HepG2 (cell line): ENCODE data around the gene CHST1. TPM values are rescaled to one million over a fixed set of nuclear protein-coding genes. Genes with fewer than 3 reads are reported as not detected.

Experiments used
- ATAC-seq: fragments of 200-7000 bp; cut with Tn5 transposase; 3 replicates; pipeline ENCODE4 v1.9.1; 2020; ENCODE audit warnings: mild to moderate bottlenecking, moderate library complexity
- BruUV-seq: library from RNA; stranded (reverse); fragments of 400-500 nt; replicated peaks from 2 replicates; lab custom pipeline; 2021; lab: Mats Ljungman, UMichigan
- CTCF ChIA-PET: fragments of 300-600 bp; formaldehyde crosslinking; extraction: SDS; loops from one replicate; lab custom pipeline; 2021; ENCODE audit warnings: low total read pairs, inconsistent platforms, low intra/inter-chr PET ratio; lab: Yijun Ruan, JAX
- POLR2A ChIA-PET: fragments of 350-600 bp; sonication (Branson Sonifier 250); formaldehyde crosslinking; loops from one replicate; lab custom pipeline; 2020; ENCODE audit warnings: antibody characterized with exemption, inconsistent platforms; lab: Yijun Ruan, JAX
- DNase-seq: peaks from one replicate; pipeline ENCODE4 v3.0.0-alpha.2; 2015; ENCODE audit warnings: low spot score
- FAIRE-seq: peaks from 3 replicates; lab custom pipeline; 2011; peaks lifted over from hg19 to GRCh38; lab: Jason Lieb, UNC
- H2AFZ ChIP-seq: one replicate; pipeline ENCODE4 v1.6.1; 2011; ENCODE audit warnings: low read length, inconsistent platforms
- H3K27ac ChIP-seq: fragments of 300-600 bp; 3 replicates; pipeline ENCODE4 v1.8.0; 2011; ENCODE audit warnings: mixed run types, mild to moderate bottlenecking, mixed read lengths, low read length, inconsistent platforms; ENCODE audit not compliant: insufficient read depth; ENCODE audit errors: extremely low read length
- H3K27me3 ChIP-seq, 2 experiments: fragments of 200-600 bp in 1 of 2; 2 replicates in 1 of 2; 3 replicates in 1 of 2; pipeline versions ENCODE4 v1.6.0 to v1.8.0; 2011; ENCODE audit warnings: low read length in 2 of 2, mild to moderate bottlenecking in 2 of 2, moderate library complexity in 2 of 2, inconsistent platforms in 1 of 2; ENCODE audit not compliant: insufficient read depth in 2 of 2, control insufficient read depth in 1 of 2
- H3K36me3 ChIP-seq, 2 experiments: fragments of 200-600 bp in 1 of 2; replicated peaks in 1 of 2; 2 replicates in 1 of 2; 3 replicates in 1 of 2; pipeline versions ENCODE4 v1.5.1 to v1.8.0; 2011; ENCODE audit warnings: low read length in 2 of 2, inconsistent platforms in 1 of 2; ENCODE audit not compliant: insufficient read depth in 2 of 2, control insufficient read depth in 1 of 2
- H3K4me1 ChIP-seq: 2 replicates; pipeline ENCODE4 v1.5.1; 2012; ENCODE audit warnings: low read length, inconsistent platforms; ENCODE audit not compliant: insufficient read depth
- H3K4me2 ChIP-seq: 2 replicates; pipeline ENCODE4 v1.6.0; 2011; ENCODE audit warnings: low read depth, low read length, inconsistent platforms
- H3K4me3 ChIP-seq, 3 experiments: fragments of 200-600 bp in 1 of 3; sonication (generic), shearing (Covaris generic) in 1 of 3; replicated peaks in 1 of 3; 2 replicates each; pipeline ENCODE4 v1.5.1; 2011 to 2016; ENCODE audit warnings: low read length in 3 of 3, inconsistent platforms in 2 of 3, low read depth in 2 of 3, mild to moderate bottlenecking in 2 of 3, control low read depth in 1 of 3, mixed read lengths in 1 of 3; ENCODE audit not compliant: insufficient read depth in 1 of 3
- H3K79me2 ChIP-seq: one replicate; pipeline ENCODE4 v1.6.1; 2011; ENCODE audit warnings: low read length, inconsistent platforms; ENCODE audit not compliant: insufficient read depth
- H3K9ac ChIP-seq: 2 replicates; pipeline ENCODE4 v1.6.0; 2011; ENCODE audit warnings: mild to moderate bottlenecking, low read depth, low read length, inconsistent platforms; ENCODE audit not compliant: insufficient read depth
- H3K9me3 ChIP-seq: 2 replicates; pipeline ENCODE4 v1.5.1; 2012; ENCODE audit warnings: mild to moderate bottlenecking, low read length
- H4K20me1 ChIP-seq: 2 replicates; pipeline ENCODE4 v1.6.0; 2011; ENCODE audit warnings: inconsistent platforms, mild to moderate bottlenecking, low read length, moderate library complexity; ENCODE audit not compliant: insufficient read depth
- ATF7 ChIP-seq, 2 experiments: fragments of 450-650 bp in 1 of 2; sonication (generic) in 1 of 2; formaldehyde crosslinking in 1 of 2; IDR thresholded peaks; 2 replicates each; pipeline versions ENCODE4 v1.4.0 to v1.6.1; 2016 to 2020; ENCODE audit warnings: antibody characterized with exemption in 1 of 2, mild to moderate bottlenecking in 1 of 2, missing genetic modification reagents in 1 of 2
- ELF1 ChIP-seq: sonication (generic); formaldehyde crosslinking; IDR thresholded peaks from 2 replicates; pipeline ENCODE4 v1.4.0; 2020; ENCODE audit warnings: missing genetic modification reagents
- NCOA2 ChIP-seq: sonication (generic); formaldehyde crosslinking; IDR thresholded peaks from 2 replicates; pipeline ENCODE4 v1.8.0; 2022; ENCODE audit warnings: inconsistent platforms
- NFATC3 ChIP-seq: sonication (generic); formaldehyde crosslinking; IDR thresholded peaks from 2 replicates; pipeline ENCODE4 v1.5.1; 2020; ENCODE audit warnings: mild to moderate bottlenecking, missing genetic modification reagents
- NRL ChIP-seq: sonication (generic); formaldehyde crosslinking; IDR thresholded peaks from 2 replicates; pipeline ENCODE4 v1.5.0; 2020; ENCODE audit warnings: missing genetic modification reagents, mild to moderate bottlenecking, moderate library complexity, borderline replicate concordance
- RAD21 ChIP-seq: fragments of 450-650 bp; formaldehyde crosslinking; IDR thresholded peaks from 2 replicates; pipeline ENCODE4 v1.5.0; 2020; ENCODE audit warnings: mild to moderate bottlenecking
- RBAK ChIP-seq: sonication (generic); formaldehyde crosslinking; IDR thresholded peaks from 2 replicates; pipeline ENCODE4 v1.5.1; 2020; ENCODE audit warnings: mild to moderate bottlenecking, missing genetic modification reagents
- SAFB2 ChIP-seq: sonication (generic); formaldehyde crosslinking; IDR thresholded peaks from 2 replicates; pipeline ENCODE4 v1.5.1; 2020; ENCODE audit warnings: missing genetic modification reagents, low read depth, mild to moderate bottlenecking, borderline replicate concordance
- SNRNP70 ChIP-seq: fragments of 200-400 bp; formaldehyde crosslinking; IDR thresholded peaks from 2 replicates; pipeline ENCODE4 v1.6.1; 2017; ENCODE audit warnings: mild to moderate bottlenecking, low read depth, low read length, moderate library complexity
- THAP7 ChIP-seq: sonication (generic); formaldehyde crosslinking; IDR thresholded peaks from 2 replicates; pipeline ENCODE4 v1.8.1; 2023; ENCODE audit warnings: mild to moderate bottlenecking, missing genetic modification reagents
- THRA ChIP-seq: sonication (generic); formaldehyde crosslinking; IDR thresholded peaks from 2 replicates; pipeline ENCODE4 v1.4.0; 2020; ENCODE audit warnings: missing genetic modification reagents, borderline replicate concordance
- TRIM24 ChIP-seq: sonication (generic); formaldehyde crosslinking; IDR thresholded peaks from 2 replicates; pipeline ENCODE4 v1.8.0; 2022; ENCODE audit warnings: mild to moderate bottlenecking, missing genetic modification reagents
- U2AF2 ChIP-seq: fragments of 200-400 bp; formaldehyde crosslinking; IDR thresholded peaks from 2 replicates; pipeline ENCODE4 v1.6.1; 2017; ENCODE audit warnings: low read depth, mild to moderate bottlenecking, low read length
- YEATS4 ChIP-seq: sonication (generic); formaldehyde crosslinking; IDR thresholded peaks from 2 replicates; pipeline ENCODE4 v1.4.0; 2020; ENCODE audit warnings: missing genetic modification reagents, borderline replicate concordance
- ZBTB3 ChIP-seq: sonication (generic); formaldehyde crosslinking; IDR thresholded peaks from 2 replicates; pipeline ENCODE4 v1.4.0; 2020; ENCODE audit warnings: low read depth, mild to moderate bottlenecking, moderate library complexity, missing genetic modification reagents, borderline replicate concordance
- ZFP82 ChIP-seq: sonication (generic); formaldehyde crosslinking; IDR thresholded peaks from 2 replicates; pipeline ENCODE4 v1.5.1; 2020; ENCODE audit warnings: mild to moderate bottlenecking, missing genetic modification reagents, borderline replicate concordance
- ZNF124 ChIP-seq: sonication (generic); formaldehyde crosslinking; IDR thresholded peaks from 2 replicates; pipeline ENCODE4 v1.4.0; 2020; ENCODE audit warnings: missing genetic modification reagents
- ZNF468 ChIP-seq: sonication (generic); formaldehyde crosslinking; IDR thresholded peaks from 2 replicates; pipeline ENCODE4 v1.8.0; 2022; ENCODE audit warnings: mild to moderate bottlenecking, moderate library complexity, missing genetic modification reagents
- ZNF547 ChIP-seq: sonication (generic); formaldehyde crosslinking; IDR thresholded peaks from 2 replicates; pipeline ENCODE4 v1.5.1; 2020; ENCODE audit warnings: mild to moderate bottlenecking, missing genetic modification reagents
- ZNF841 ChIP-seq: sonication (generic); formaldehyde crosslinking; IDR thresholded peaks from 2 replicates; pipeline ENCODE4 v1.8.1; 2023; ENCODE audit warnings: missing genetic modification reagents, borderline replicate concordance
- ZUFSP ChIP-seq: sonication (generic); formaldehyde crosslinking; IDR thresholded peaks from 2 replicates; pipeline ENCODE4 v1.9.0; 2021; ENCODE audit warnings: missing genetic modification reagents, mild to moderate bottlenecking, borderline replicate concordance
- WGBS: methylation state at CpG from one replicate; pipeline ENCODE4 v1.1.6; 2017; ENCODE audit warnings: low lambda C conversion rate; 5-methylcytosine and 5-hydroxymethylcytosine counted together
- in situ Hi-C: cut with HindIII; loops from 2 replicates; pipeline ENCODE4 v1.10.0; 2017; ENCODE audit warnings: low pct_unique_long_range_greater_than_20kb; ENCODE audit not compliant: extremely low pct_ligation_motif_present
- intact Hi-C: fragments of 100-400 bp; cut with micrococcal nuclease; formaldehyde crosslinking; loops from one replicate; pipeline ENCODE4 v1.10.0; 2022; ENCODE audit not compliant: unreplicated experiment
- polyA plus RNA-seq, 8 experiments: library from polyadenylated mRNA; depleted of rRNA in 3 of 8; stranded (reverse) in 7 of 8; unstranded in 1 of 8; fragments of >200 nt; fragmentation: Illumina TruSeq in 4 of 8; extraction: Trizol in 4 of 8; gene quantifications; 2 replicates each; pipeline versions ENCODE4 v1.2.1 to v1.2.3, GENCODE V29; 2011 to 2016; ENCODE audit warnings: low read depth in 4 of 8, missing spikeins in 1 of 8, mixed read lengths in 1 of 8; ENCODE audit not compliant: insufficient read depth in 1 of 8
- total RNA-seq, 5 experiments: library from RNA; depleted of rRNA; stranded (reverse); fragments of >200 nt; fragmentation: Illumina TruSeq; extraction: Trizol; gene quantifications; 2 replicates each; pipeline ENCODE4 v1.2.3, GENCODE V29; 2016; ENCODE audit warnings: low read depth in 1 of 5

The CHST1 gene
- total and polyA plus RNA-seq, 2 of the 13 experiments (the other 11 are each of a cell fraction or from before 2014, with no cell fraction given): not detected

GRCh38 chr11:45610627-45611026 lies 54.8 kb downstream of the CHST1 start (continued):
- TF ChIP-seq ZNF468 (CRISPR knock-in tag): no peak
- TF ChIP-seq ZNF124 (CRISPR knock-in tag): no peak
- TF ChIP-seq ATF7 (IDR thresholded peaks at IDR 0.05): no peak
- TF ChIP-seq ATF7 (CRISPR knock-in tag; IDR thresholded peaks at IDR 0.05): no peak
- TF ChIP-seq NFATC3 (CRISPR knock-in tag): no peak
- TF ChIP-seq ZUFSP (CRISPR knock-in tag): no peak

- H3K79me2 ChIP-seq: no peaks in the 10 kb centered on the region
- intact Hi-C loops: no loop called here
- CTCF ChIA-PET: no interaction called here
- H3K36me3 ChIP-seq: no peaks in the 10 kb centered on the region
- H3K4me2 ChIP-seq: no peak overlapping the region
- H3K4me1 ChIP-seq: no peaks in the 10 kb centered on the region
- H3K27me3 ChIP-seq: no peaks in the 10 kb centered on the region
- no peak for FAIRE-seq
- H3K9ac ChIP-seq: no peak overlapping the region
- in situ Hi-C loops: no loop called here
- no peaks in the 10 kb centered on the region for H4K20me1 ChIP-seq
- TF ChIP-seq ZBTB3 (CRISPR knock-in tag): no peak
- TF ChIP-seq ELF1 (CRISPR knock-in tag): no peak
- no peak for TF ChIP-seq THRA
- TF ChIP-seq ZNF841 (CRISPR knock-in tag): no peak
- no peak for TF ChIP-seq YEATS4
- no peak for TF ChIP-seq SAFB2 (CRISPR knock-in tag)
- TF ChIP-seq SNRNP70: no peak
- no peak for TF ChIP-seq ZFP82 (CRISPR knock-in tag)
- TF ChIP-seq NRL: no peak
- TF ChIP-seq THAP7 (CRISPR knock-in tag): no peak
- TF ChIP-seq TRIM24 (CRISPR knock-in tag): no peak
- TF ChIP-seq RBAK (CRISPR knock-in tag): no peak
- no peak for TF ChIP-seq NCOA2 (CRISPR knock-in tag)
- no peak for TF ChIP-seq ZNF547 (CRISPR knock-in tag)
- no peak for TF ChIP-seq RAD21 (CRISPR knock-in tag)
- no peak for TF ChIP-seq U2AF2
- H3K27ac ChIP-seq: no peak overlapping the region
- no peak overlapping the region for H3K4me3 ChIP-seq
- no peak overlapping the region for H2AFZ ChIP-seq
- no peak for DNase-seq
- 0% methylated on average over 1 of the region's 2 CpGs for WGBS
- ATAC-seq: no peak
- POLR2A ChIA-PET: no interaction called here
- H3K9me3 ChIP-seq: no peaks in the 10 kb centered on the region
- BruUV-seq: no TSS peak
Observed at GRCh38 chr11:45609902-45610301, 55.5 kb downstream of the CHST1 start.
